IMR-90 (cell line): Measurements from ENCODE around the gene NEK5. TPM values are rescaled to one million over a fixed set of nuclear protein-coding genes. Genes with fewer than 3 reads are reported as not detected.

ENCODE experiments used
- ATAC-seq: fragments of 200-7000 bp; cut with Tn5 transposase; 2 replicates; pipeline ENCODE4 v1.9.1; 2020; ENCODE audit warnings: low read depth, mild to moderate bottlenecking, moderate library complexity
- BruUV-seq: library from RNA; stranded (reverse); fragments of 400-500 nt; replicated peaks from 2 replicates; lab custom pipeline; 2021; lab: Mats Ljungman, UMichigan
- CTCF ChIA-PET: fragments of 300-600 bp; formaldehyde crosslinking; extraction: SDS; loops from one replicate; lab custom pipeline; 2021; ENCODE audit warnings: antibody characterized with exemption; lab: Yijun Ruan, JAX
- POLR2A ChIA-PET: fragments of 300-600 bp; sonication (Branson Sonifier 250); formaldehyde crosslinking; loops from one replicate; lab custom pipeline; 2022; ENCODE audit warnings: antibody characterized with exemption; ENCODE audit not compliant: unreplicated experiment; lab: Charles Lee
- DNase-seq: peaks from one replicate; pipeline ENCODE4 v3.0.0; 2013
- H2AFZ ChIP-seq: replicated peaks from 2 replicates; pipeline ENCODE3; 2013; ENCODE audit warnings: low read length, mild to moderate bottlenecking; ENCODE audit not compliant: poor library complexity
- H2AK5ac ChIP-seq: 2 replicates; pipeline ENCODE4 v1.6.1; 2013; ENCODE audit warnings: low read depth, low read length, inconsistent platforms
- H2AK9ac ChIP-seq: replicated peaks from 2 replicates; pipeline ENCODE3; 2013; ENCODE audit warnings: mild to moderate bottlenecking, low read depth, low read length, moderate library complexity; ENCODE audit not compliant: poor library complexity
- H2BK120ac ChIP-seq: 2 replicates; pipeline ENCODE4 v1.6.1; 2013; ENCODE audit warnings: low read depth, low read length, inconsistent platforms
- H2BK15ac ChIP-seq: 3 replicates; pipeline ENCODE4 v1.6.1; 2013; ENCODE audit warnings: low read depth, low read length, inconsistent platforms
- H2BK20ac ChIP-seq: 2 replicates; pipeline ENCODE4 v1.6.1; 2013; ENCODE audit warnings: low read depth, mild to moderate bottlenecking, inconsistent platforms, low read length, moderate library complexity
- H2BK5ac ChIP-seq: 2 replicates; pipeline ENCODE4 v1.6.1; 2013; ENCODE audit warnings: mild to moderate bottlenecking, low read depth, low read length, inconsistent platforms; ENCODE audit not compliant: poor library complexity, severe bottlenecking
- H3K14ac ChIP-seq: replicated peaks from 2 replicates; pipeline ENCODE4 v1.6.1; 2013; ENCODE audit warnings: low read depth, low read length, inconsistent platforms
- H3K18ac ChIP-seq: 2 replicates; pipeline ENCODE4 v1.6.1; 2013; ENCODE audit warnings: low read depth, low read length, control low read depth
- H3K23ac ChIP-seq: 2 replicates; pipeline ENCODE4 v1.6.1; 2013; ENCODE audit warnings: low read depth, low read length, inconsistent platforms
- H3K27ac ChIP-seq: 2 replicates; pipeline ENCODE4 v1.5.1; 2013; ENCODE audit warnings: mild to moderate bottlenecking, control low read depth, low read length; ENCODE audit not compliant: insufficient read depth
- H3K27me3 ChIP-seq: 2 replicates; pipeline ENCODE4 v1.6.1; 2013; ENCODE audit warnings: low read length; ENCODE audit not compliant: control insufficient read depth, insufficient read depth
- H3K36me3 ChIP-seq: 2 replicates; pipeline ENCODE4 v1.6.1; 2013; ENCODE audit warnings: low read length, mixed read lengths; ENCODE audit not compliant: control insufficient read depth, insufficient read depth
- H3K4ac ChIP-seq: 2 replicates; pipeline ENCODE4 v1.6.1; 2013; ENCODE audit warnings: low read depth, low read length, inconsistent platforms
- H3K4me1 ChIP-seq: 2 replicates; pipeline ENCODE4 v1.6.1; 2013; ENCODE audit warnings: low read length, mixed read lengths; ENCODE audit not compliant: control insufficient read depth, insufficient read depth
- H3K4me2 ChIP-seq: 2 replicates; pipeline ENCODE4 v1.6.1; 2013; ENCODE audit warnings: low read depth, mild to moderate bottlenecking, control low read depth, low read length, moderate library complexity
- H3K4me3 ChIP-seq: 2 replicates; pipeline ENCODE4 v1.5.1; 2013; ENCODE audit warnings: low read depth, mild to moderate bottlenecking, control low read depth, low read length, moderate library complexity; ENCODE audit not compliant: insufficient read depth
- H3K56ac ChIP-seq: 2 replicates; pipeline ENCODE4 v1.6.1; 2013; ENCODE audit warnings: low read length, inconsistent platforms; ENCODE audit not compliant: insufficient read depth; ENCODE audit errors: extremely low read depth
- H3K79me1 ChIP-seq, 2 experiments: 2 replicates each; pipeline ENCODE4 v1.6.1; 2013; ENCODE audit warnings: low read length in 2 of 2, inconsistent platforms in 1 of 2, low read depth in 1 of 2
- H3K9ac ChIP-seq: 2 replicates; pipeline ENCODE4 v1.6.1; 2013; ENCODE audit warnings: low read depth, low read length, control low read depth
- H3K9me1 ChIP-seq: 2 replicates; pipeline ENCODE4 v1.6.1; 2013; ENCODE audit warnings: low read length, inconsistent platforms; ENCODE audit not compliant: insufficient read depth
- H3K9me3 ChIP-seq: 2 replicates; pipeline ENCODE4 v1.6.1; 2013; ENCODE audit warnings: low read length; ENCODE audit not compliant: control insufficient read depth, insufficient read depth
- H4K20me1 ChIP-seq: 2 replicates; pipeline ENCODE4 v1.6.1; 2013; ENCODE audit warnings: low read length, inconsistent platforms; ENCODE audit not compliant: insufficient read depth
- H4K5ac ChIP-seq: 2 replicates; pipeline ENCODE4 v1.6.1; 2013; ENCODE audit warnings: mild to moderate bottlenecking, low read depth, low read length, control low read depth
- H4K8ac ChIP-seq, 2 experiments: 2 replicates each; pipeline ENCODE4 v1.6.1; 2013; ENCODE audit warnings: low read depth in 2 of 2, low read length in 2 of 2, control low read depth in 1 of 2, inconsistent platforms in 1 of 2
- H4K91ac ChIP-seq: 2 replicates; pipeline ENCODE4 v1.6.1; 2013; ENCODE audit warnings: low read depth, low read length, inconsistent platforms; ENCODE audit not compliant: insufficient read depth
- CEBPB ChIP-seq: IDR thresholded peaks from 2 replicates; pipeline ENCODE4 v1.6.1; 2012; ENCODE audit warnings: low read depth, low read length, improper control_type of control experiment
- ELK1 ChIP-seq: fragments of 150-350 bp; IDR thresholded peaks from 2 replicates; pipeline ENCODE4 v1.6.1; 2016; ENCODE audit warnings: low read depth, mild to moderate bottlenecking, low read length, moderate library complexity, borderline replicate concordance
- MXI1 ChIP-seq: IDR thresholded peaks from 2 replicates; pipeline ENCODE4 v1.6.1; 2012; ENCODE audit warnings: low read depth, mild to moderate bottlenecking, low read length, moderate library complexity, borderline replicate concordance
- POLR2A ChIP-seq: IDR thresholded peaks from 2 replicates; pipeline ENCODE4 v1.6.1; 2012; ENCODE audit warnings: mild to moderate bottlenecking, low read depth, low read length
- RAD21 ChIP-seq: IDR thresholded peaks from 2 replicates; pipeline ENCODE4 v1.6.1; 2012; ENCODE audit warnings: low read length, improper control_type of control experiment
- RCOR1 ChIP-seq: IDR thresholded peaks from 2 replicates; pipeline ENCODE4 v1.6.1; 2012; ENCODE audit warnings: mild to moderate bottlenecking, low read length, improper control_type of control experiment; ENCODE audit not compliant: insufficient replicate concordance
- SMC3 ChIP-seq: fragments of 150-350 bp; IDR thresholded peaks from 2 replicates; pipeline ENCODE4 v1.6.1; 2016; ENCODE audit warnings: low read depth, mild to moderate bottlenecking, antibody characterized with exemption, low read length, moderate library complexity
- USF2 ChIP-seq: fragments of 150-350 bp; IDR thresholded peaks from 2 replicates; pipeline ENCODE4 v1.6.1; 2017; ENCODE audit warnings: mild to moderate bottlenecking, antibody characterized with exemption, low read length, low read depth
- dilution Hi-C: fragments of 300-500 bp; cut with HindIII; formaldehyde crosslinking; loops from one replicate; pipeline ENCODE4 v1.14.3; 2018; ENCODE audit warnings: low sequenced_read_pairs; ENCODE audit not compliant: unreplicated experiment
- in situ Hi-C: fragments of 300-500 bp; cut with MboI; formaldehyde crosslinking; loops from 3 replicates; pipeline ENCODE4 v1.14.3; 2019; ENCODE audit warnings: low sequenced_read_pairs, inconsistent platforms, mixed read lengths
- intact Hi-C: fragments of 100-400 bp; cut with micrococcal nuclease; formaldehyde crosslinking; loops from 2 replicates; pipeline ENCODE4 v1.10.0; 2022
- polyA plus RNA-seq, 3 experiments: library from polyadenylated mRNA; depleted of rRNA; stranded (reverse); fragments of >200 nt; gene quantifications; 2 replicates each; pipeline ENCODE4 v1.2.3, GENCODE V29; 2012; ENCODE audit warnings: low replicate concordance in 1 of 3
- total RNA-seq: library from RNA; depleted of rRNA; stranded (reverse); fragments of >200 nt; gene quantifications from 2 replicates; pipeline ENCODE4 v1.2.3, GENCODE V29; 2012

Gene NEK5
- total and polyA plus RNA-seq, 2 of the 4 experiments (the other 2 are of a cell fraction), result not detected

GRCh38 chr13:52067237-52067636 lies 61.6 kb downstream of the NEK5 start:
- Histone ChIP-seq H2BK15ac (no peak overlapping the region), H2BK5ac (no peak overlapping the region), H3K14ac (no peak overlapping the region), H4K8ac (no peak overlapping the region), H3K27me3 (no peaks in the 10 kb centered on the region), H4K91ac (no peak overlapping the region), H3K18ac (no peak overlapping the region), H3K4me1 (no peaks in the 10 kb centered on the region), H3K56ac (no peak overlapping the region), H3K9me1 (no peaks in the 10 kb centered on the region), H3K9ac (no peak overlapping the region), H3K27ac (no peak overlapping the region), H3K36me3 (no peaks in the 10 kb centered on the region), H4K20me1 (no peaks in the 10 kb centered on the region), H3K4ac (no peak overlapping the region), H3K79me1 (no peaks in the 10 kb centered on the region), H3K9me3 (peaks cover 17% of the 10 kb centered on the region), H2AK5ac (no peak overlapping the region), H2BK20ac (no peak overlapping the region), H2BK120ac (no peak overlapping the region), H3K4me3 (no peak overlapping the region), H2AFZ (no peak overlapping the region), H4K5ac (no peak overlapping the region), H3K4me2 (no peak overlapping the region), H3K23ac (no peak overlapping the region), H2AK9ac (no peak overlapping the region)
- no TSS peak for BruUV-seq
- CTCF ChIA-PET, result no interaction called here
- DNase-seq (no peak), ATAC-seq (no peak)
- POLR2A ChIA-PET, result no interaction called here
- TF ChIP-seq USF2, result no peak
- TF ChIP-seq RCOR1, result no peak
- TF ChIP-seq CEBPB, result no peak
- TF ChIP-seq ELK1, result no peak
- no peak for TF ChIP-seq POLR2A
- no peak for TF ChIP-seq RAD21
- no peak for TF ChIP-seq SMC3
- TF ChIP-seq MXI1, result no peak
- intact Hi-C loops, result no loop called here
- dilution Hi-C loops, result no loop called here
- in situ Hi-C loops, result no loop called here
